ENCODE measurements around the gene CDH13.

DNA sequence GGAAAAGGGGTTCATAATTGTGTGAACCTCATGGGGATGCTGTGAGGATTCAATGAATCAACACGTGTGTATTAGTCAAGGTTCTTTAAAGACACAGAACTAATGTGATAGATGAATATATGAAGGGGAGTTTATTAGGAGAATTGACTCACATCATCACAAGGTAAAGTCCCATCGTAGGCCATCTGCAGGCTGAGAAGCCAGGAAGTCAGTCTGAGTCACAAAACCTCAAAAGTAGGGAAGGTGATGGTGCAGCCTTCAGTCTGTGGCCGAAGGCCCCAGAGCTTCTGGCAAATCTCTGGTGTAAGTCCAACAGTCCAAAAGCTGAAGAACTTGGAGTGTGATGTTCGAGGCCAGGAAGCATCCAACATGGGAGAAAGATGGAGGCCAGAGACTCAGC, 413.4 kb downstream of the CDH13 start:
- TF ChIP-seq CTCF (IDR thresholded peaks at IDR 0.05) = no peak
- TF ChIP-seq POLR2A (IDR thresholded peaks at IDR 0.05) = no peak

All from Peyer's patch (tissue), 4 donors.